Measurements from ENCODE around the gene TLCD3B. TPM values are rescaled to one million over a fixed set of nuclear protein-coding genes. Genes with fewer than 3 reads are reported as not detected.

Gene TLCD3B
- total and polyA plus RNA-seq, 2 of the 4 experiments (the other 2 are of a cell fraction): 0.19 TPM; not detected in 1

GRCh38 chr16:30076276-30076791 is 45.3 kb upstream of the TLCD3B start (continued):
- TF ChIP-seq, protein P1, sequence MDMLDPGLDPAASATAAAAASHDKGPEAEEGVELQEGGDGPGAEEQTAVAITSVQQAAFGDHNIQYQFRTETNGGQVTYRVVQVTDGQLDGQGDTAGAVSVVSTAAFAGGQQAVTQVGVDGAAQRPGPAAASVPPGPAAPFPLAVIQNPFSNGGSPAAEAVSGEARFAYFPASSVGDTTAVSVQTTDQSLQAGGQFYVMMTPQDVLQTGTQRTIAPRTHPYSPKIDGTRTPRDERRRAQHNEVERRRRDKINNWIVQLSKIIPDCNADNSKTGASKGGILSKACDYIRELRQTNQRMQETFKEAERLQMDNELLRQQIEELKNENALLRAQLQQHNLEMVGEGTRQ (IDR thresholded peaks at IDR 0.05; ENCODE audit: low read depth, low read length): no peak

DNA sequence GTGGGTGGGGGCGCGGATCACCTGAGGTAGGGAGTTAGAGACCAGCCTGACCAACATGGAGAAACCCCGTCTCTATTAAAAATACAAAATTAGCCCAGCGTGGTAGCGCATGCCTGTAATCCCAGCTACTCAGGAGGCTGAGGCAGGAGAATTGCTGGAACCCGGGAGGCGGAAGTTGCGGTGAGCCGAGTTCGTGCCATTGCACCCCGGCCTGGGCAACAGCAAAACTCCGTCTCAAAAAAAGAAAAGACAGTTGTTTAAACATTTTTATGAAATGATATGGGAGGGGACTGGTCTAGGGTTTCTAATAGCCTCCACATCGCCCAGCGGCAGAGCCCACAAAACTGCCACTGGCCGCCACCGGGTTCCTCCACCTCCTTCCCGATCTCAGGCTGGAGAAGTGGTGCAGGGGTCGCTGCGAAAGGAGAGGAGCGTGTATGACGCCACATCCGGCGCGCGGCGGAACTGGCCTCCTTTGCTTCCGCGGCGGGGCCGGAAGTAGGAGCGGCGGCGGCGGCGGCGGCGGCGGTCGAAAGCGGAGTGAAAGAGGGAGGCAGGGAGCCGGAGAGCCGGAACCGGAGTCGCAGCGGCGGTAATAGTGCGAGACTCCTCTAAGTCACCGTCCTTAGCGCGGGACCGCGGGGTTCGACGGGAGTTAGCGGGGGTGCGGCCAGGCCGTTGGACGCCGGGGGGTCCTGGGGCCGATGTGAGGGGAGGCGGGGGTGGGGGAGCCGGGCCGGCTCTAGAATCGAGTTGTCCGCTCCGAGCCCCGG is 44.6 kb upstream of the TLCD3B start, which contains the start of gene PPP4C:
Gene PPP4C (plus strand): TSS at position 492 of the 773 bp plus-strand sequence. CDS start 384 bp downstream, outside the sequence.
- no peaks in the 10 kb centered on the region for H3K9me3 ChIP-seq (ENCODE audit: control insufficient read depth, insufficient read depth, low read length)
- TSS peak; percentile 95 for BruUV-seq (replicated peaks)
- peaks cover 11% of the 10 kb centered on the region for H3K4me1 ChIP-seq (ENCODE audit: control insufficient read depth, insufficient read depth, low read length)
- peak within 1 kb of the TSS; percentile 76 for H3K14ac ChIP-seq (replicated peaks; ENCODE audit: low read depth, low read length)
- 0 out of 3 replicates have a peak within 1 kb of the TSS, but pooled peaks have one; percentile 20 for H2BK15ac ChIP-seq (ENCODE audit: low read depth, low read length)
- 0% methylated on average over 41 of the region's 67 CpGs; no CpG with 5 or more reads in 1 of the 2 experiments for WGBS, 2 experiments (ENCODE audit: extremely low coverage in 2 of 2, insufficient read length in 1 of 2)
- peak within 1 kb of the TSS; percentile 85 for H3K4me3 ChIP-seq (ENCODE audit: insufficient read depth, low read depth, low read length)
- peak within 1 kb of the TSS; percentile 70 for H2BK5ac ChIP-seq (ENCODE audit: low read depth, low read length, poor library complexity, severe bottlenecking)
- H3K9ac ChIP-seq (ENCODE audit: low read depth, low read length): peak within 1 kb of the TSS; percentile 89
- no peak within 1 kb of the TSS for H2BK120ac ChIP-seq (ENCODE audit: low read depth, low read length)
- H3K4ac ChIP-seq (ENCODE audit: low read depth, low read length): peak within 1 kb of the TSS; percentile 80
- POLR2A ChIA-PET (ENCODE audit: unreplicated experiment): no interaction called here
- H4K91ac ChIP-seq (ENCODE audit: insufficient read depth, low read depth, low read length): peak within 1 kb of the TSS; percentile 63
- in situ Hi-C loops (cut with MboI; ENCODE audit: low sequenced_read_pairs): loop anchor here (10.0 kb wide), 1 partner anchor 329 kb away; the partner anchor contains the start of gene ZNF771
- peak within 1 kb of the TSS; percentile 53 for H4K5ac ChIP-seq (ENCODE audit: low read depth, low read length)
- peak within 1 kb of the TSS; percentile 63 for H2AK9ac ChIP-seq (replicated peaks; ENCODE audit: low read depth, low read length, poor library complexity)
- no peaks in the 10 kb centered on the region for H3K9me1 ChIP-seq (ENCODE audit: insufficient read depth, low read length)
- peaks cover 49% of the 10 kb centered on the region for H3K36me3 ChIP-seq (ENCODE audit: control insufficient read depth, insufficient read depth, low read length)
- H4K20me1 ChIP-seq (ENCODE audit: insufficient read depth, low read length): peaks cover 47% of the 10 kb centered on the region
- H3K23ac ChIP-seq (ENCODE audit: low read depth, low read length): peak within 1 kb of the TSS; percentile 80; the same call in 1 of the 2 replicates
- no peak within 1 kb of the TSS for H2BK20ac ChIP-seq (ENCODE audit: low read depth, low read length)
- CTCF ChIA-PET: interaction anchor here (0.6 kb wide), 2 partner anchors 38 to 373 kb away, joined by 3 read pairs; no protein-coding TSS in a partner anchor
- H3K79me1 ChIP-seq (ENCODE audit: low read depth in 1 of 2, low read length in 2 of 2): peaks cover 29 to 56% of the 10 kb centered on the region in 2 experiments
- dilution Hi-C loops (cut with HindIII; ENCODE audit: low sequenced_read_pairs, unreplicated experiment): no loop called here
- H3K27me3 ChIP-seq (ENCODE audit: control insufficient read depth, insufficient read depth, low read length): no peaks in the 10 kb centered on the region
- H3K56ac ChIP-seq (ENCODE audit: extremely low read depth, insufficient read depth, low read length): peak within 1 kb of the TSS; percentile 84
- peak within 1 kb of the TSS; percentile 95 for H2AK5ac ChIP-seq (ENCODE audit: low read depth, low read length)
- DNase-seq (peak; percentile 88), ATAC-seq (ENCODE audit: low read depth) (peak; percentile 85)
- intact Hi-C loops (cut with micrococcal nuclease): no loop called here
- H4K8ac ChIP-seq (ENCODE audit: low read depth in 2 of 2, low read length in 2 of 2): peak within 1 kb of the TSS; percentile 26 to 85
- H3K27ac ChIP-seq (ENCODE audit: insufficient read depth, low read length): peak within 1 kb of the TSS; percentile 88
- H3K4me2 ChIP-seq (ENCODE audit: low read depth, low read length): peak within 1 kb of the TSS; percentile 99
- H3K18ac ChIP-seq (ENCODE audit: low read depth, low read length): no peak within 1 kb of the TSS; the same call in 1 of the 2 replicates
- H2AFZ ChIP-seq (replicated peaks; ENCODE audit: low read length, poor library complexity): peak within 1 kb of the TSS; percentile 96
- TF ChIP-seq, protein P2, sequence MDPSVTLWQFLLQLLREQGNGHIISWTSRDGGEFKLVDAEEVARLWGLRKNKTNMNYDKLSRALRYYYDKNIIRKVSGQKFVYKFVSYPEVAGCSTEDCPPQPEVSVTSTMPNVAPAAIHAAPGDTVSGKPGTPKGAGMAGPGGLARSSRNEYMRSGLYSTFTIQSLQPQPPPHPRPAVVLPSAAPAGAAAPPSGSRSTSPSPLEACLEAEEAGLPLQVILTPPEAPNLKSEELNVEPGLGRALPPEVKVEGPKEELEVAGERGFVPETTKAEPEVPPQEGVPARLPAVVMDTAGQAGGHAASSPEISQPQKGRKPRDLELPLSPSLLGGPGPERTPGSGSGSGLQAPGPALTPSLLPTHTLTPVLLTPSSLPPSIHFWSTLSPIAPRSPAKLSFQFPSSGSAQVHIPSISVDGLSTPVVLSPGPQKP (IDR thresholded peaks at IDR 0.05; ENCODE audit: borderline replicate concordance, low read depth, low read length): no peak
- TF ChIP-seq RCOR1 (IDR thresholded peaks at IDR 0.05; ENCODE audit: insufficient replicate concordance, low read length) (no peak), CHD1 (IDR thresholded peaks at IDR 0.05; ENCODE audit: low read depth, low read length) (no peak), CTCF (conservative IDR thresholded peaks at IDR 0.05; ENCODE audit: low read depth, low read length) (0 out of 2 replicates have a peak, but pooled peaks have one; percentile 11), CEBPB (IDR thresholded peaks at IDR 0.05; ENCODE audit: low read depth, low read length) (0 out of 2 replicates have a peak, but pooled peaks have one; percentile 16), RAD21 (IDR thresholded peaks at IDR 0.05; ENCODE audit: low read length) (no peak), MXI1 (IDR thresholded peaks at IDR 0.05; ENCODE audit: borderline replicate concordance, low read depth, low read length) (0 out of 2 replicates have a peak, but pooled peaks have one; percentile 24), BHLHE40 (IDR thresholded peaks at IDR 0.05; ENCODE audit: low read depth, low read length) (no peak), MAFK (IDR thresholded peaks at IDR 0.05; ENCODE audit: low read depth, low read length) (no peak)
